PC-9 (cell line): Measurements from ENCODE around the gene EXOC4. TPM values are rescaled to one million over a fixed set of nuclear protein-coding genes. Genes with fewer than 3 reads are reported as not detected.

Experiments used
- BruUV-seq: library from RNA; stranded (reverse); fragments of 400-500 nt; replicated peaks from 2 replicates; lab custom pipeline; 2021; lab: Mats Ljungman, UMichigan
- CTCF ChIA-PET: fragments of 300-600 bp; sonication (Branson Sonifier 250); formaldehyde crosslinking; loops from one replicate; lab custom pipeline; 2022; ENCODE audit warnings: antibody characterized with exemption; lab: Charles Lee
- POLR2A ChIA-PET: fragments of 300-600 bp; sonication (Branson Sonifier 250); formaldehyde crosslinking; loops from one replicate; lab custom pipeline; 2022; ENCODE audit warnings: antibody characterized with exemption; ENCODE audit not compliant: unreplicated experiment; lab: Charles Lee
- DNase-seq, 2 experiments: peaks; one replicate each; pipeline versions ENCODE4 v3.0.0 to v3.0.0-alpha.2; 2015 to 2022; ENCODE audit warnings: mixed read lengths in 1 of 2
- H2AFZ ChIP-seq: fragments of 200-600 bp; sonication (generic); 2 replicates; pipeline ENCODE4 v1.8.1; 2017; ENCODE audit warnings: antibody characterized with exemption
- H3F3A ChIP-seq: fragments of 200-600 bp; sonication (generic); 2 replicates; pipeline ENCODE4 v1.8.1; 2017; ENCODE audit warnings: antibody characterized with exemption, mild to moderate bottlenecking, low read depth; ENCODE audit not compliant: insufficient read depth
- H3K27ac ChIP-seq: fragments of 200-600 bp; sonication (generic); 2 replicates; pipeline ENCODE4 v1.6.1; 2016; ENCODE audit warnings: mixed run types
- H3K27me3 ChIP-seq: fragments of 200-600 bp; sonication (generic); 2 replicates; pipeline ENCODE4 v1.6.1; 2016; ENCODE audit warnings: low read depth, mixed run types; ENCODE audit not compliant: insufficient read depth
- H3K36me3 ChIP-seq: fragments of 200-600 bp; sonication (generic); 2 replicates; pipeline ENCODE4 v1.6.1; 2016; ENCODE audit warnings: low read depth, mixed run types
- H3K4me1 ChIP-seq: fragments of 200-600 bp; sonication (generic); replicated peaks from 2 replicates; pipeline ENCODE4 v1.6.1; 2016; ENCODE audit warnings: mixed run types; ENCODE audit not compliant: insufficient read depth
- H3K4me2 ChIP-seq: fragments of 200-600 bp; sonication (generic); 2 replicates; pipeline ENCODE4 v1.6.1; 2017; ENCODE audit warnings: mixed run types
- H3K4me3 ChIP-seq: fragments of 200-600 bp; sonication (generic); 2 replicates; pipeline ENCODE4 v1.6.1; 2016; ENCODE audit warnings: mixed run types
- H3K79me2 ChIP-seq: fragments of 200-600 bp; sonication (generic); 2 replicates; pipeline ENCODE4 v1.6.1; 2017; ENCODE audit warnings: low read depth, mixed run types
- H3K9me2 ChIP-seq: fragments of 200-600 bp; sonication (generic); 2 replicates; pipeline ENCODE4 v1.8.1; 2017; ENCODE audit warnings: mild to moderate bottlenecking; ENCODE audit not compliant: insufficient read depth
- H3K9me3 ChIP-seq: fragments of 200-600 bp; sonication (generic); 2 replicates; pipeline ENCODE4 v1.8.1; 2016; ENCODE audit warnings: low read depth; ENCODE audit not compliant: insufficient read depth
- H4K20me1 ChIP-seq: fragments of 200-600 bp; sonication (generic); 2 replicates; pipeline ENCODE4 v1.8.1; 2017; ENCODE audit not compliant: insufficient read depth
- CTCF ChIP-seq: fragments of 200-600 bp; sonication (generic); conservative IDR thresholded peaks from 2 replicates; pipeline ENCODE4 v1.6.1; 2017; ENCODE audit warnings: mixed run types, antibody characterized with exemption, mild to moderate bottlenecking, moderate library complexity
- EZH2 ChIP-seq: fragments of 200-600 bp; sonication (generic); IDR thresholded peaks from 2 replicates; pipeline ENCODE4 v1.8.0; 2017; ENCODE audit warnings: antibody characterized with exemption, low read depth
- intact Hi-C: fragments of 100-400 bp; cut with micrococcal nuclease; formaldehyde crosslinking; loops from one replicate; pipeline ENCODE4 v1.10.0; 2022; ENCODE audit not compliant: unreplicated experiment
- total RNA-seq: library from RNA; stranded (reverse); gene quantifications from 2 replicates; pipeline ENCODE4 v1.2.3, GENCODE V29; 2021

Gene EXOC4
- total RNA-seq, 1 experiment from 2014 or later = 101 TPM

GRCh38 chr7:133552079-133552478 lies 299.2 kb downstream of the EXOC4 start:
- intact Hi-C loops = no loop called here
- no peak for DNase-seq
- Histone ChIP-seq H3K27me3 (no peaks in the 10 kb centered on the region), H3K4me1 (no peaks in the 10 kb centered on the region), H3K27ac (no peak overlapping the region), H3K79me2 (no peaks in the 10 kb centered on the region), H2AFZ (no peak overlapping the region), H3F3A (no peaks in the 10 kb centered on the region), H3K9me3 (no peaks in the 10 kb centered on the region), H3K4me2 (no peak overlapping the region), H3K4me3 (no peak overlapping the region), H3K9me2 (no peaks in the 10 kb centered on the region), H3K36me3 (no peaks in the 10 kb centered on the region), H4K20me1 (no peaks in the 10 kb centered on the region)
- TF ChIP-seq CTCF = no peak
- no peak for TF ChIP-seq EZH2
- ChIA-PET CTCF (no interaction called here), POLR2A (no interaction called here)
- BruUV-seq = no TSS peak

- Histone ChIP-seq H3K4me3 (no peak overlapping the region), H4K20me1 (no peaks in the 10 kb centered on the region), H3K4me1 (no peaks in the 10 kb centered on the region), H2AFZ (no peak overlapping the region), H3K9me2 (no peaks in the 10 kb centered on the region), H3K27me3 (no peaks in the 10 kb centered on the region), H3F3A (no peaks in the 10 kb centered on the region), H3K9me3 (no peaks in the 10 kb centered on the region), H3K79me2 (no peaks in the 10 kb centered on the region), H3K27ac (no peak overlapping the region), H3K36me3 (no peaks in the 10 kb centered on the region), H3K4me2 (no peak overlapping the region)
- POLR2A ChIA-PET = interaction anchor here (0.6 kb wide), 1 partner anchor 246 kb away, joined by 6 read pairs; no protein-coding TSS in a partner anchor
- CTCF ChIA-PET = no interaction called here
- TF ChIP-seq CTCF (no peak), EZH2 (no peak)
- no peak for DNase-seq
- no TSS peak for BruUV-seq
- intact Hi-C loops = no loop called here
These were observed 301.5 kb downstream of the EXOC4 start for GRCh38 chr7:133554330-133554729.

GRCh38 chr7:133556048-133556447 lies 303.2 kb downstream of the EXOC4 start:
- H3K4me3 ChIP-seq = no peak overlapping the region
- H3K36me3 ChIP-seq = no peaks in the 10 kb centered on the region
- no peak overlapping the region for H3K27ac ChIP-seq
- TF ChIP-seq CTCF = no peak
- H3F3A ChIP-seq = no peaks in the 10 kb centered on the region
- no peaks in the 10 kb centered on the region for H3K79me2 ChIP-seq
- no TSS peak for BruUV-seq
- intact Hi-C loops = no loop called here
- CTCF ChIA-PET = no interaction called here
- no peaks in the 10 kb centered on the region for H3K27me3 ChIP-seq
- no peak for DNase-seq
- no peaks in the 10 kb centered on the region for H3K9me3 ChIP-seq
- H3K9me2 ChIP-seq = no peaks in the 10 kb centered on the region
- no peaks in the 10 kb centered on the region for H4K20me1 ChIP-seq
- no peak overlapping the region for H3K4me2 ChIP-seq
- no peak overlapping the region for H2AFZ ChIP-seq
- POLR2A ChIA-PET = interaction anchor here (0.6 kb wide), 1 partner anchor 620 kb away, joined by 5 read pairs; no protein-coding TSS in a partner anchor
- no peaks in the 10 kb centered on the region for H3K4me1 ChIP-seq
